ENCODE results near the gene FXYD2. TPM values are rescaled to one million over a fixed set of nuclear protein-coding genes. Genes with fewer than 3 reads are reported as not detected.

Gene FXYD2
- total and polyA plus RNA-seq, 2 of the 13 experiments (the other 11 are each of a cell fraction or from before 2014, with no cell fraction given): 45.9 to 106 TPM

DNA sequence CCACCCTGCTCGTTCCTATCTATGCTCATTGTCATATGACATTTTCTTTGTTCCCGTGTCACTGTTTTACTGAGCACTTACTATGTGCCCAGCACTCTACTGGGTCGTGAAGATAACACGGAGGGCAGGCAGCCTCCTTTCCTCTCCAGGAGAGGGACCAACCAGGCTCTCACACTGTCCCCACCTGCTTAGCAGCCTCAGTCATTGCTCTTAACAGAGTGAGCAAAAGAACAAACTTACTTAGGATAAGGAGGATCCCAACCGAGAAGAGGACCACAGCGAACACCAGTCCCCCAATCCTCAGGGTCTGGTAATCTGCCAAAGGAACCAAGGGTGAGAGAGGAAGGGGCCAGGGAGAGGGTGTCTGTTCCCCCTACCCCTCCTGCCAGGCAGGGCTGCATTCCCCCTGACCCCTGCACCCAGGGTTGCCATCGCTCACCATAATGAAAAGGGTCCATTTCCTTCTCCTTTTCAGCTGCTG is 17.0 kb upstream of the FXYD2 start:
- Histone ChIP-seq H3K79me2 (ENCODE audit: insufficient read depth, low read length) (no peaks in the 10 kb centered on the region), H3K4me2 (ENCODE audit: low read depth, low read length) (no peak overlapping the region), H3K9ac (ENCODE audit: insufficient read depth, low read depth, low read length) (no peak overlapping the region), H3K4me1 (ENCODE audit: insufficient read depth, low read length) (peaks cover 14% of the 10 kb centered on the region), H3K4me3 (replicated peaks in 1 of 3; ENCODE audit: insufficient read depth in 1 of 3, low read depth in 2 of 3, low read length in 3 of 3) (no peak overlapping the region), H3K9me3 (ENCODE audit: low read length) (no peaks in the 10 kb centered on the region), H3K27me3 (ENCODE audit: control insufficient read depth in 1 of 2, insufficient read depth in 2 of 2, low read length in 2 of 2) (peaks cover 10 to 49% of the 10 kb centered on the region in 2 experiments; a peak in 3 of 5 replicates), H4K20me1 (ENCODE audit: insufficient read depth, low read length) (no peaks in the 10 kb centered on the region), H3K36me3 (replicated peaks in 1 of 2; ENCODE audit: control insufficient read depth in 1 of 2, insufficient read depth in 2 of 2, low read length in 2 of 2) (no peaks in the 10 kb centered on the region), H3K27ac (ENCODE audit: extremely low read length, insufficient read depth, low read length) (no peak overlapping the region), H2AFZ (ENCODE audit: low read length) (no peak overlapping the region)
- in situ Hi-C loops (cut with HindIII; ENCODE audit: extremely low pct_ligation_motif_present, low pct_unique_long_range_greater_than_20kb): no loop called here
- DNase-seq (ENCODE audit: low spot score) (no peak), FAIRE-seq (no peak), ATAC-seq (no peak)
- CTCF ChIA-PET (ENCODE audit: low intra/inter-chr PET ratio, low total read pairs): no interaction called here
- POLR2A ChIA-PET: no interaction called here
- intact Hi-C loops (cut with micrococcal nuclease; ENCODE audit: unreplicated experiment): loop anchor here (10.0 kb wide), 1 partner anchor 63 kb away; no protein-coding TSS in a partner anchor
- 68% methylated on average over 7 of the region's 7 CpGs for WGBS (ENCODE audit: low lambda C conversion rate)
- no TSS peak for BruUV-seq (replicated peaks)
- no peak for TF ChIP-seq GABPA (IDR thresholded peaks at IDR 0.05; ENCODE audit: low read depth, low read length)
- no peak for TF ChIP-seq GABPA (CRISPR knock-in tag; IDR thresholded peaks at IDR 0.05; ENCODE audit: low read depth)
- TF ChIP-seq, protein P1, sequence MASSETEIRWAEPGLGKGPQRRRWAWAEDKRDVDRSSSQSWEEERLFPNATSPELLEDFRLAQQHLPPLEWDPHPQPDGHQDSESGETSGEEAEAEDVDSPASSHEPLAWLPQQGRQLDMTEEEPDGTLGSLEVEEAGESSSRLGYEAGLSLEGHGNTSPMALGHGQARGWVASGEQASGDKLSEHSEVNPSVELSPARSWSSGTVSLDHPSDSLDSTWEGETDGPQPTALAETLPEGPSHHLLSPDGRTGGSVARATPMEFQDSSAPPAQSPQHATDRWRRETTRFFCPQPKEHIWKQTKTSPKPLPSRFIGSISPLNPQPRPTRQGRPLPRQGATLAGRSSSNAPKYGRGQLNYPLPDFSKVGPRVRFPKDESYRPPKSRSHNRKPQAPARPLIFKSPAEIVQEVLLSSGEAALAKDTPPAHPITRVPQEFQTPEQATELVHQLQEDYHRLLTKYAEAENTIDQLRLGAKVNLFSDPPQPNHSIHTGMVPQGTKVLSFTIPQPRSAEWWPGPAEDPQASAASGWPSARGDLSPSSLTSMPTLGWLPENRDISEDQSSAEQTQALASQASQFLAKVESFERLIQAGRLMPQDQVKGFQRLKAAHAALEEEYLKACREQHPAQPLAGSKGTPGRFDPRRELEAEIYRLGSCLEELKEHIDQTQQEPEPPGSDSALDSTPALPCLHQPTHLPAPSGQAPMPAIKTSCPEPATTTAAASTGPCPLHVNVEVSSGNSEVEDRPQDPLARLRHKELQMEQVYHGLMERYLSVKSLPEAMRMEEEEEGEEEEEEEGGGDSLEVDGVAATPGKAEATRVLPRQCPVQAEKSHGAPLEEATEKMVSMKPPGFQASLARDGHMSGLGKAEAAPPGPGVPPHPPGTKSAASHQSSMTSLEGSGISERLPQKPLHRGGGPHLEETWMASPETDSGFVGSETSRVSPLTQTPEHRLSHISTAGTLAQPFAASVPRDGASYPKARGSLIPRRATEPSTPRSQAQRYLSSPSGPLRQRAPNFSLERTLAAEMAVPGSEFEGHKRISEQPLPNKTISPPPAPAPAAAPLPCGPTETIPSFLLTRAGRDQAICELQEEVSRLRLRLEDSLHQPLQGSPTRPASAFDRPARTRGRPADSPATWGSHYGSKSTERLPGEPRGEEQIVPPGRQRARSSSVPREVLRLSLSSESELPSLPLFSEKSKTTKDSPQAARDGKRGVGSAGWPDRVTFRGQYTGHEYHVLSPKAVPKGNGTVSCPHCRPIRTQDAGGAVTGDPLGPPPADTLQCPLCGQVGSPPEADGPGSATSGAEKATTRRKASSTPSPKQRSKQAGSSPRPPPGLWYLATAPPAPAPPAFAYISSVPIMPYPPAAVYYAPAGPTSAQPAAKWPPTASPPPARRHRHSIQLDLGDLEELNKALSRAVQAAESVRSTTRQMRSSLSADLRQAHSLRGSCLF (CRISPR knock-in tag; IDR thresholded peaks at IDR 0.05; ENCODE audit: borderline replicate concordance): no peak
- no peak for TF ChIP-seq EEA1 (CRISPR knock-in tag; IDR thresholded peaks at IDR 0.05; ENCODE audit: borderline replicate concordance)
- no peak for TF ChIP-seq TAF15 (IDR thresholded peaks at IDR 0.05; ENCODE audit: low read depth, low read length, poor library complexity, severe bottlenecking)
- TF ChIP-seq GTF3A (CRISPR knock-in tag; conservative IDR thresholded peaks at IDR 0.05): no peak
- TF ChIP-seq NPAS2 (CRISPR knock-in tag; IDR thresholded peaks at IDR 0.05; ENCODE audit: borderline replicate concordance): no peak
- TF ChIP-seq, protein P2, sequence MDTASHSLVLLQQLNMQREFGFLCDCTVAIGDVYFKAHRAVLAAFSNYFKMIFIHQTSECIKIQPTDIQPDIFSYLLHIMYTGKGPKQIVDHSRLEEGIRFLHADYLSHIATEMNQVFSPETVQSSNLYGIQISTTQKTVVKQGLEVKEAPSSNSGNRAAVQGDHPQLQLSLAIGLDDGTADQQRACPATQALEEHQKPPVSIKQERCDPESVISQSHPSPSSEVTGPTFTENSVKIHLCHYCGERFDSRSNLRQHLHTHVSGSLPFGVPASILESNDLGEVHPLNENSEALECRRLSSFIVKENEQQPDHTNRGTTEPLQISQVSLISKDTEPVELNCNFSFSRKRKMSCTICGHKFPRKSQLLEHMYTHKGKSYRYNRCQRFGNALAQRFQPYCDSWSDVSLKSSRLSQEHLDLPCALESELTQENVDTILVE (CRISPR knock-in tag; IDR thresholded peaks at IDR 0.05): no peak
- TF ChIP-seq, protein P3, sequence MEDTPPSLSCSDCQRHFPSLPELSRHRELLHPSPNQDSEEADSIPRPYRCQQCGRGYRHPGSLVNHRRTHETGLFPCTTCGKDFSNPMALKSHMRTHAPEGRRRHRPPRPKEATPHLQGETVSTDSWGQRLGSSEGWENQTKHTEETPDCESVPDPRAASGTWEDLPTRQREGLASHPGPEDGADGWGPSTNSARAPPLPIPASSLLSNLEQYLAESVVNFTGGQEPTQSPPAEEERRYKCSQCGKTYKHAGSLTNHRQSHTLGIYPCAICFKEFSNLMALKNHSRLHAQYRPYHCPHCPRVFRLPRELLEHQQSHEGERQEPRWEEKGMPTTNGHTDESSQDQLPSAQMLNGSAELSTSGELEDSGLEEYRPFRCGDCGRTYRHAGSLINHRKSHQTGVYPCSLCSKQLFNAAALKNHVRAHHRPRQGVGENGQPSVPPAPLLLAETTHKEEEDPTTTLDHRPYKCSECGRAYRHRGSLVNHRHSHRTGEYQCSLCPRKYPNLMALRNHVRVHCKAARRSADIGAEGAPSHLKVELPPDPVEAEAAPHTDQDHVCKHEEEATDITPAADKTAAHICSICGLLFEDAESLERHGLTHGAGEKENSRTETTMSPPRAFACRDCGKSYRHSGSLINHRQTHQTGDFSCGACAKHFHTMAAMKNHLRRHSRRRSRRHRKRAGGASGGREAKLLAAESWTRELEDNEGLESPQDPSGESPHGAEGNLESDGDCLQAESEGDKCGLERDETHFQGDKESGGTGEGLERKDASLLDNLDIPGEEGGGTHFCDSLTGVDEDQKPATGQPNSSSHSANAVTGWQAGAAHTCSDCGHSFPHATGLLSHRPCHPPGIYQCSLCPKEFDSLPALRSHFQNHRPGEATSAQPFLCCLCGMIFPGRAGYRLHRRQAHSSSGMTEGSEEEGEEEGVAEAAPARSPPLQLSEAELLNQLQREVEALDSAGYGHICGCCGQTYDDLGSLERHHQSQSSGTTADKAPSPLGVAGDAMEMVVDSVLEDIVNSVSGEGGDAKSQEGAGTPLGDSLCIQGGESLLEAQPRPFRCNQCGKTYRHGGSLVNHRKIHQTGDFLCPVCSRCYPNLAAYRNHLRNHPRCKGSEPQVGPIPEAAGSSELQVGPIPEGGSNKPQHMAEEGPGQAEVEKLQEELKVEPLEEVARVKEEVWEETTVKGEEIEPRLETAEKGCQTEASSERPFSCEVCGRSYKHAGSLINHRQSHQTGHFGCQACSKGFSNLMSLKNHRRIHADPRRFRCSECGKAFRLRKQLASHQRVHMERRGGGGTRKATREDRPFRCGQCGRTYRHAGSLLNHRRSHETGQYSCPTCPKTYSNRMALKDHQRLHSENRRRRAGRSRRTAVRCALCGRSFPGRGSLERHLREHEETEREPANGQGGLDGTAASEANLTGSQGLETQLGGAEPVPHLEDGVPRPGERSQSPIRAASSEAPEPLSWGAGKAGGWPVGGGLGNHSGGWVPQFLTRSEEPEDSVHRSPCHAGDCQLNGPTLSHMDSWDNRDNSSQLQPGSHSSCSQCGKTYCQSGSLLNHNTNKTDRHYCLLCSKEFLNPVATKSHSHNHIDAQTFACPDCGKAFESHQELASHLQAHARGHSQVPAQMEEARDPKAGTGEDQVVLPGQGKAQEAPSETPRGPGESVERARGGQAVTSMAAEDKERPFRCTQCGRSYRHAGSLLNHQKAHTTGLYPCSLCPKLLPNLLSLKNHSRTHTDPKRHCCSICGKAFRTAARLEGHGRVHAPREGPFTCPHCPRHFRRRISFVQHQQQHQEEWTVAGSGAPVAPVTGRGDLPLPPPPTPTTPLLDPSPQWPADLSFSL (CRISPR knock-in tag; IDR thresholded peaks at IDR 0.05): no peak
- TF ChIP-seq ARNT (IDR thresholded peaks at IDR 0.05): no peak
- no peak for TF ChIP-seq SETDB1 (CRISPR knock-in tag; IDR thresholded peaks at IDR 0.05; ENCODE audit: borderline replicate concordance)

Data from HepG2 (cell line).